Caco-2 (cell line): Measurements from ENCODE around the gene STK24. TPM values are rescaled to one million over a fixed set of nuclear protein-coding genes. Genes with fewer than 3 reads are reported as not detected.
A peak's percentile ranks its signal among the peaks of the same experiment; 100 is the strongest.

Experiments used
- BruUV-seq: library from RNA; stranded (reverse); fragments of 400-500 nt; replicated peaks from 2 replicates; lab custom pipeline; 2021; lab: Mats Ljungman, UMichigan
- CTCF ChIA-PET: fragments of 300-600 bp; sonication (Branson Sonifier 250); formaldehyde crosslinking; loops from one replicate; lab custom pipeline; 2022; ENCODE audit warnings: antibody characterized with exemption; lab: Charles Lee
- POLR2A ChIA-PET: fragments of 300-600 bp; sonication (Branson Sonifier 250); formaldehyde crosslinking; loops from one replicate; lab custom pipeline; 2022; ENCODE audit warnings: antibody characterized with exemption; lab: Charles Lee
- DNase-seq, 2 experiments: peaks; one replicate each; pipeline versions ENCODE4 v3.0.0 to v3.0.0-alpha.2; 2020 to 2022
- H3K27me3 ChIP-seq: replicated peaks from 2 replicates; pipeline ENCODE4 v1.6.0; 2011; ENCODE audit warnings: low read length; ENCODE audit not compliant: control insufficient read depth, insufficient read depth
- H3K36me3 ChIP-seq: 2 replicates; pipeline ENCODE4 v1.5.1; 2011; ENCODE audit warnings: low read length; ENCODE audit not compliant: control insufficient read depth, insufficient read depth
- H3K4me1 ChIP-seq: fragments of 250-450 bp; sonication (Bioruptor Pico); 2 replicates; pipeline ENCODE4 v1.5.1; 2020; ENCODE audit warnings: mild to moderate bottlenecking
- H3K4me3 ChIP-seq: 2 replicates; pipeline ENCODE4 v1.5.1; 2011; ENCODE audit warnings: low read depth, mild to moderate bottlenecking, control low read depth, low read length
- H3K9me3 ChIP-seq: fragments of 250-450 bp; sonication (Bioruptor Pico); 2 replicates; pipeline ENCODE4 v1.5.1; 2020; ENCODE audit warnings: mild to moderate bottlenecking, moderate library complexity
- H3K27ac Mint-ChIP-seq: one replicate; pipeline ENCODE4 v1.8.0; 2022; ENCODE audit warnings: mixed read lengths; ENCODE audit not compliant: unreplicated experiment
- H3K27me3 Mint-ChIP-seq: one replicate; pipeline ENCODE4 v1.8.0; 2022; ENCODE audit warnings: mixed read lengths; ENCODE audit not compliant: insufficient read depth, unreplicated experiment
- H3K36me3 Mint-ChIP-seq: one replicate; pipeline ENCODE4 v1.8.0; 2022; ENCODE audit warnings: mild to moderate bottlenecking, mixed read lengths; ENCODE audit not compliant: insufficient read depth, unreplicated experiment
- H3K4me1 Mint-ChIP-seq: one replicate; pipeline ENCODE4 v1.8.0; 2022; ENCODE audit warnings: low read depth, mixed read lengths; ENCODE audit not compliant: unreplicated experiment
- H3K4me3 Mint-ChIP-seq: one replicate; pipeline ENCODE4 v1.8.0; 2022; ENCODE audit warnings: mild to moderate bottlenecking, moderate library complexity, mixed read lengths; ENCODE audit not compliant: unreplicated experiment
- H3K9me3 Mint-ChIP-seq: one replicate; pipeline ENCODE4 v1.8.0; 2022; ENCODE audit warnings: mixed read lengths; ENCODE audit not compliant: unreplicated experiment
- intact Hi-C: fragments of 100-400 bp; cut with micrococcal nuclease; formaldehyde crosslinking; loops from one replicate; pipeline ENCODE4 v1.10.0; 2022; ENCODE audit not compliant: unreplicated experiment
- total RNA-seq: library from RNA; stranded (reverse); gene quantifications from 2 replicates; pipeline ENCODE4 v1.2.3, GENCODE V29; 2022
- TF ChIP-seq, protein P1 (sequence below), 2 experiments: fragments of 200-600 bp in 1 of 2; IDR thresholded peaks; 1 replicate in 1 of 2; 2 replicates in 1 of 2; pipeline versions ENCODE4 v1.5.1 to v1.8.0; 2011 to 2022; ENCODE audit warnings: antibody characterized with exemption in 1 of 2, control low read depth in 1 of 2, inconsistent platforms in 1 of 2, low read depth in 1 of 2, low read length in 1 of 2, mild to moderate bottlenecking in 1 of 2, moderate library complexity in 1 of 2; ENCODE audit not compliant: insufficient read depth in 1 of 2, severe bottlenecking in 1 of 2, unreplicated experiment in 1 of 2

The STK24 gene
- total RNA-seq, 1 experiment from 2014 or later, result 253 TPM

DNA sequence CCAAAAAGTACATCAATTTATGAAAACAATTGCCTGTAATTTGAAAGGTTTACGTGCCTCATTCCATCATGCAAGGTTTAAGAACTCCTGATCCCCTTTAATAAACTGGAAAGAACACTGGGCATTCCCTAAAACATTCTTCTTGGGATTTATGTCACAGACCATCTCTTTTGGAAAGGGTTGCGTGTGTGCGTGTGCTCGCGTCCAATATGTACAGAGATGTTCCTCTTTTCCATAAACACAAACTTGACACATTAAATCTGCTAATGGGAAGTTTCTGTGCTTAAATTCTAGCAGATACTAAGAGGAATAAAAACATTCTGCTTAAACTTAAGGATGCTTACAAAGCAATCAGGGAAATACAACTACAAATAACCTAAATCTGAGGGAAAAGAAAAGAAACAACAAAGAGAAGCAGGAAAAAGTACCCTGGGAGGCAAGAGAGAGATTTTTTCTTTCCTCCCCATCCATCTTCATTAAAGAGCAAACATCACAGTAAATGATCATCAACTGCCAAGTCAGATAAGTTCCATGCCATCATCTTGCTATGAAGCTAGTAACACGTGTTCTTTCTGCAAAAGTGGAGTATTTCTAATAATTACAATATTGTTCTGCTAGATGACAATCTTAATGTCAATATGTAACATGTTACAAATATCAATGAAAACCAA, 83.7 kb downstream of the STK24 start:
- intact Hi-C loops, result no loop called here
- Histone ChIP-seq H3K9me3 (no peaks in the 10 kb centered on the region), H3K36me3 (no peaks in the 10 kb centered on the region), H3K27me3 (no peaks in the 10 kb centered on the region), H3K4me1 (peaks cover 33% of the 10 kb centered on the region; the same call in 1 of the 2 replicates), H3K4me3 (no peak overlapping the region)
- peaks cover 42% of the 10 kb centered on the region for H3K4me1 Mint-ChIP-seq
- TF ChIP-seq, protein P1, sequence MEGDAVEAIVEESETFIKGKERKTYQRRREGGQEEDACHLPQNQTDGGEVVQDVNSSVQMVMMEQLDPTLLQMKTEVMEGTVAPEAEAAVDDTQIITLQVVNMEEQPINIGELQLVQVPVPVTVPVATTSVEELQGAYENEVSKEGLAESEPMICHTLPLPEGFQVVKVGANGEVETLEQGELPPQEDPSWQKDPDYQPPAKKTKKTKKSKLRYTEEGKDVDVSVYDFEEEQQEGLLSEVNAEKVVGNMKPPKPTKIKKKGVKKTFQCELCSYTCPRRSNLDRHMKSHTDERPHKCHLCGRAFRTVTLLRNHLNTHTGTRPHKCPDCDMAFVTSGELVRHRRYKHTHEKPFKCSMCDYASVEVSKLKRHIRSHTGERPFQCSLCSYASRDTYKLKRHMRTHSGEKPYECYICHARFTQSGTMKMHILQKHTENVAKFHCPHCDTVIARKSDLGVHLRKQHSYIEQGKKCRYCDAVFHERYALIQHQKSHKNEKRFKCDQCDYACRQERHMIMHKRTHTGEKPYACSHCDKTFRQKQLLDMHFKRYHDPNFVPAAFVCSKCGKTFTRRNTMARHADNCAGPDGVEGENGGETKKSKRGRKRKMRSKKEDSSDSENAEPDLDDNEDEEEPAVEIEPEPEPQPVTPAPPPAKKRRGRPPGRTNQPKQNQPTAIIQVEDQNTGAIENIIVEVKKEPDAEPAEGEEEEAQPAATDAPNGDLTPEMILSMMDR (IDR thresholded peaks at IDR 0.05; ENCODE audit: insufficient read depth in 1 of 2, low read depth in 1 of 2, low read length in 1 of 2, severe bottlenecking in 1 of 2, unreplicated experiment in 1 of 2), result no peak
- peaks cover 75% of the 10 kb centered on the region for H3K36me3 Mint-ChIP-seq
- peak overlapping the region; percentile 26 for H3K27ac Mint-ChIP-seq
- H3K9me3 Mint-ChIP-seq, result no peaks in the 10 kb centered on the region
- no TSS peak for BruUV-seq
- ChIA-PET CTCF (no interaction called here), POLR2A (no interaction called here)
- no peak for DNase-seq
- no peaks in the 10 kb centered on the region for H3K27me3 Mint-ChIP-seq
- no peak overlapping the region for H3K4me3 Mint-ChIP-seq

DNA sequence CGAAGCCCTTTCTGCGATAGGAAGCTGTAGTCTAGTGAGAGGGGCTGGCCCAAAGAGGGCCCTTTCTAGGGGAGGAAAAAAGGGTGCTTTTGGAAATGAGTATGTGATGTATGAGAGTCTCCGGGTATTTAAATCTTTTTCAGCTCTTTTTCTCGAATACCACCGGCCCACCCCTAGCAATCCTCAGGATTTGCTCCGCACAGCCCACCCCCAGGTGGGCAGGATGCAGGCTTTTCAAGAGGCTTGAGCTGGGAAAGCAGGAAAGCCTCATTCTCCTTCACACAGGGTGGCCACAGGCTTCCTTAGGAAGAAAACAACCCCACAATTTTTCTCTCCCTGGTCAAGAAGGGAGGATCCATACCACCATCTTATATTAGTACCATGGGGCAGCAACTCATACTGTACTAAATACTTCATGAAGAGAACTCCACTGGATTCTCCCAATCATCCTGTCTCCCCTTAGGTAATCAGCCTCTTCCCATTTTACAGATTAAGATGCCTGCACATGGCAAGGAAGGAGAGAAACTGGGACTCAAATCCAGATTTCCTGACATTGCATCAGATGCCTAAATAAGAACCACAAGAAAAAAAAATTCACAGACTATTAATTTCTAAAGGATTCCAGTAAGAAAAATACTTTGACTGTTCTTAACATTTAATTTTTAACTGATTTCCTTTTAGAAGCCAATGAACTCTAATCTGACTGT, 84.4 kb downstream of the STK24 start:
- peaks cover 73% of the 10 kb centered on the region for H3K36me3 Mint-ChIP-seq
- no TSS peak for BruUV-seq
- H3K4me3 Mint-ChIP-seq, result no peak overlapping the region
- Histone ChIP-seq H3K4me1 (peaks cover 33% of the 10 kb centered on the region; the same call in 1 of the 2 replicates), H3K27me3 (no peaks in the 10 kb centered on the region), H3K36me3 (no peaks in the 10 kb centered on the region), H3K4me3 (no peak overlapping the region), H3K9me3 (no peaks in the 10 kb centered on the region)
- ChIA-PET CTCF (no interaction called here), POLR2A (no interaction called here)
- no peaks in the 10 kb centered on the region for H3K9me3 Mint-ChIP-seq
- DNase-seq, result no peak
- no peaks in the 10 kb centered on the region for H3K27me3 Mint-ChIP-seq
- peaks cover 45% of the 10 kb centered on the region for H3K4me1 Mint-ChIP-seq
- TF ChIP-seq, protein P1 (IDR thresholded peaks at IDR 0.05; ENCODE audit: insufficient read depth in 1 of 2, low read depth in 1 of 2, low read length in 1 of 2, severe bottlenecking in 1 of 2, unreplicated experiment in 1 of 2), result no peak
- peak overlapping the region; percentile 26 for H3K27ac Mint-ChIP-seq
- intact Hi-C loops, result no loop called here

DNA sequence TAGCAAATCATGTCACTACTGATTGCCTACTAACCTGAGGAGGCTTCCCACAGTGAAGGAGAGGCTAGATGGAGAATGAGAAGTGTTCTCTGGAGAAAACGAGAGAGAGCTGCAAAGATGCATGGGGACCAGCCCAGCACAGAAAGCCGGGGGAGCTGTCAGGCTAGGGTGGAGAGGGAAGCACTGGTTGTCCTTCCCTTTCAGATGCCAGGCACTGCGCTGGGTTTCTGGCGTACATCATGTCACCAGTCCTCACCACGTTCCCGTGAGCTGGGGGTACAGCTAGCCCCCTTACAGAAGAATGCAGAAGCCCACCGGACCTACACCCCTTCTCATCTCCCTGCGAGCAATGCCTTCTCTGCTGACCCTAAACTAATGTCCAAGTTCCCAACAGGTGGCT, 86.0 kb downstream of the STK24 start:
- TF ChIP-seq, protein P1 (IDR thresholded peaks at IDR 0.05; ENCODE audit: insufficient read depth in 1 of 2, low read depth in 1 of 2, low read length in 1 of 2, severe bottlenecking in 1 of 2, unreplicated experiment in 1 of 2), result no peak
- Mint-ChIP-seq H3K4me3 (no peak overlapping the region), H3K27ac (peak overlapping the region; percentile 48), H3K27me3 (no peaks in the 10 kb centered on the region), H3K9me3 (no peaks in the 10 kb centered on the region), H3K36me3 (peaks cover 73% of the 10 kb centered on the region), H3K4me1 (peaks cover 39% of the 10 kb centered on the region)
- intact Hi-C loops, result no loop called here
- ChIA-PET POLR2A (no interaction called here), CTCF (interaction anchor here (0.7 kb wide), 1 partner anchor 15 kb away, joined by 3 read pairs; no protein-coding TSS in a partner anchor)
- H3K9me3 ChIP-seq, result no peaks in the 10 kb centered on the region
- peaks cover 29% of the 10 kb centered on the region for H3K4me1 ChIP-seq
- BruUV-seq, result no TSS peak
- no peak for DNase-seq
- no peak overlapping the region for H3K4me3 ChIP-seq
- no peaks in the 10 kb centered on the region for H3K27me3 ChIP-seq
- H3K36me3 ChIP-seq, result no peaks in the 10 kb centered on the region
